ENCODE results near the gene SLC22A13. TPM values are rescaled to one million over a fixed set of nuclear protein-coding genes. Genes with fewer than 3 reads are reported as not detected.

Gene SLC22A13
- polyA plus RNA-seq, 1 donor from 2014 or later, result not detected

DNA sequence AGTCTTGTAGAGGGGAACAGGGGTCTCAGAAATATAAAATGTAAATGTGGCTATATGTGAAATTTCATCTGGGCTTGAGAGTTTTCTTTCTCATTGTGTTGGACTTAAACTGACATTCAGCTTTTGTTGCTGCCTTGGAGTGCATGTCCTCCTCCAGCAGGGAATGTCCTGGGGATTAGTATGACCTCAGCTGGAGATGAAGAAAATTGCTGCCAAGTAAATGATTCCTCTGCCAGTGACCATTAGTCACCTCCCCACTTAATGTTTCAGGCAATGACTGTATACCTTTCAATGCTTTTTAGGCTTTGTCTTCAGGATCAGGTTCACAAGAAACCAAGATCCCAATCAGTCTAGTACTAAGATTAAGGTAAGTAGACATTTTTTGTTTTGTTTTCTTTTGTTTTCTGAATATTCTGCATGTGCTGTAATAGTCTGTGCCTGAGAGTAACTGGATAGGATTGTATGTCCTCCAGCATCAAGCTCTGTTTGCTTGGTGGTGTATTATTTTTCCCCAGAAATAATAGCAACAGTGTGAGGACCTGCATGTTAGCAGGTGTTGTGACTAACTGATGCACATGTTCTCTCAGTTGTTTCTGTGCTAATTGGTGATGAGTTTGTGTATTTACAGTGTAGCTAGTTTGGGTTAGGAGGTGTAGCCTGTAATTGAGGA, 18.1 kb upstream of the SLC22A13 start:
- no peak overlapping the region for H3K9ac ChIP-seq (ENCODE audit: low read length)
- H3K4me3 ChIP-seq (ENCODE audit: low read length), result no peak overlapping the region
- no peaks in the 10 kb centered on the region for H3K9me2 ChIP-seq (ENCODE audit: insufficient read depth, low read length)
- no peak overlapping the region for H2AFZ ChIP-seq (ENCODE audit: low read depth, low read length)
- H3K27me3 ChIP-seq (ENCODE audit: insufficient read depth, low read depth, low read length), result no peaks in the 10 kb centered on the region
- no peak overlapping the region for H3K4me2 ChIP-seq (ENCODE audit: low read length)
- no peaks in the 10 kb centered on the region for H4K20me1 ChIP-seq (ENCODE audit: insufficient read depth)
- no peaks in the 10 kb centered on the region for H3F3A ChIP-seq (ENCODE audit: insufficient read depth, low read length, poor library complexity, severe bottlenecking)
- TF ChIP-seq RAD21 (conservative IDR thresholded peaks at IDR 0.05) (no peak), POLR2AphosphoS5 (IDR thresholded peaks at IDR 0.05) (peak; percentile 11)
- no peak overlapping the region for H3K27ac ChIP-seq (ENCODE audit: low read length)
- peaks cover 3% of the 10 kb centered on the region for H3K36me3 ChIP-seq (ENCODE audit: insufficient read depth, low read length)
- H3K9me3 ChIP-seq (ENCODE audit: low read length), result no peaks in the 10 kb centered on the region
- H3K79me2 ChIP-seq (replicated peaks; ENCODE audit: insufficient read depth, low read length), result no peaks in the 10 kb centered on the region

DNA sequence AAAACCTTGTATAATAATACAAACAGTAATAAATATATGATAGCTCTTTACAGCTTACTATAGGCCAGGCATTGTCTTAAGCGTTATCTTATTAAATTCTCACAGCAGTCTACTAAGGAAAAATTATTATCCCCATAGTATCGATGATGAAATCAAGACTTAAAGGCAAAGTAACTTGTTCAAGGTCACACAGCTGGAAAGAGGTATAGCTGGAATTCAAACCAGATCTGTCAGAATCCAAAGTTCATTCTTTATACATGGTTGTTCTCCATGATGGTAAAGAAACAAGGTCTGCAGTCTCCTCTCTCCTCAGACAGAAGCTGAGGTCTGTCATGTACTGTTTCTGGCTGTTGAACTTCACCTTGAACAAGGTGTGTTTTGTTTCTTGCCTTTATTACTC, 15.4 kb upstream of the SLC22A13 start:
- Histone ChIP-seq H3K4me2 (ENCODE audit: low read length) (no peak overlapping the region), H3K36me3 (ENCODE audit: insufficient read depth, low read length) (peaks cover 7% of the 10 kb centered on the region), H3F3A (ENCODE audit: insufficient read depth, low read length, poor library complexity, severe bottlenecking) (no peaks in the 10 kb centered on the region), H3K79me2 (replicated peaks; ENCODE audit: insufficient read depth, low read length) (no peaks in the 10 kb centered on the region), H4K20me1 (ENCODE audit: insufficient read depth) (no peaks in the 10 kb centered on the region), H3K9ac (ENCODE audit: low read length) (no peak overlapping the region), H3K4me3 (ENCODE audit: low read length) (no peak overlapping the region), H3K9me3 (ENCODE audit: low read length) (no peaks in the 10 kb centered on the region), H3K27ac (ENCODE audit: low read length) (no peak overlapping the region), H3K9me2 (ENCODE audit: insufficient read depth, low read length) (no peaks in the 10 kb centered on the region), H3K27me3 (ENCODE audit: insufficient read depth, low read depth, low read length) (no peaks in the 10 kb centered on the region), H2AFZ (ENCODE audit: low read depth, low read length) (no peak overlapping the region)
- TF ChIP-seq, protein P1, sequence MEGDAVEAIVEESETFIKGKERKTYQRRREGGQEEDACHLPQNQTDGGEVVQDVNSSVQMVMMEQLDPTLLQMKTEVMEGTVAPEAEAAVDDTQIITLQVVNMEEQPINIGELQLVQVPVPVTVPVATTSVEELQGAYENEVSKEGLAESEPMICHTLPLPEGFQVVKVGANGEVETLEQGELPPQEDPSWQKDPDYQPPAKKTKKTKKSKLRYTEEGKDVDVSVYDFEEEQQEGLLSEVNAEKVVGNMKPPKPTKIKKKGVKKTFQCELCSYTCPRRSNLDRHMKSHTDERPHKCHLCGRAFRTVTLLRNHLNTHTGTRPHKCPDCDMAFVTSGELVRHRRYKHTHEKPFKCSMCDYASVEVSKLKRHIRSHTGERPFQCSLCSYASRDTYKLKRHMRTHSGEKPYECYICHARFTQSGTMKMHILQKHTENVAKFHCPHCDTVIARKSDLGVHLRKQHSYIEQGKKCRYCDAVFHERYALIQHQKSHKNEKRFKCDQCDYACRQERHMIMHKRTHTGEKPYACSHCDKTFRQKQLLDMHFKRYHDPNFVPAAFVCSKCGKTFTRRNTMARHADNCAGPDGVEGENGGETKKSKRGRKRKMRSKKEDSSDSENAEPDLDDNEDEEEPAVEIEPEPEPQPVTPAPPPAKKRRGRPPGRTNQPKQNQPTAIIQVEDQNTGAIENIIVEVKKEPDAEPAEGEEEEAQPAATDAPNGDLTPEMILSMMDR (IDR thresholded peaks at IDR 0.05; ENCODE audit: poor library complexity, severe bottlenecking), result no peak
- TF ChIP-seq EZH2 (IDR thresholded peaks at IDR 0.05; ENCODE audit: borderline replicate concordance, insufficient read depth, low read length, poor library complexity, severe bottlenecking) (no peak), TAF1 (IDR thresholded peaks at IDR 0.05; ENCODE audit: low read depth) (no peak), SMC3 (conservative IDR thresholded peaks at IDR 0.05; ENCODE audit: poor library complexity) (no peak), POLR2AphosphoS5 (IDR thresholded peaks at IDR 0.05) (no peak), RAD21 (conservative IDR thresholded peaks at IDR 0.05) (no peak), EP300 (conservative IDR thresholded peaks at IDR 0.05; ENCODE audit: poor library complexity, severe bottlenecking) (no peak), MXI1 (conservative IDR thresholded peaks at IDR 0.05; ENCODE audit: poor library complexity, severe bottlenecking) (no peak)
- TF ChIP-seq, protein P2, sequence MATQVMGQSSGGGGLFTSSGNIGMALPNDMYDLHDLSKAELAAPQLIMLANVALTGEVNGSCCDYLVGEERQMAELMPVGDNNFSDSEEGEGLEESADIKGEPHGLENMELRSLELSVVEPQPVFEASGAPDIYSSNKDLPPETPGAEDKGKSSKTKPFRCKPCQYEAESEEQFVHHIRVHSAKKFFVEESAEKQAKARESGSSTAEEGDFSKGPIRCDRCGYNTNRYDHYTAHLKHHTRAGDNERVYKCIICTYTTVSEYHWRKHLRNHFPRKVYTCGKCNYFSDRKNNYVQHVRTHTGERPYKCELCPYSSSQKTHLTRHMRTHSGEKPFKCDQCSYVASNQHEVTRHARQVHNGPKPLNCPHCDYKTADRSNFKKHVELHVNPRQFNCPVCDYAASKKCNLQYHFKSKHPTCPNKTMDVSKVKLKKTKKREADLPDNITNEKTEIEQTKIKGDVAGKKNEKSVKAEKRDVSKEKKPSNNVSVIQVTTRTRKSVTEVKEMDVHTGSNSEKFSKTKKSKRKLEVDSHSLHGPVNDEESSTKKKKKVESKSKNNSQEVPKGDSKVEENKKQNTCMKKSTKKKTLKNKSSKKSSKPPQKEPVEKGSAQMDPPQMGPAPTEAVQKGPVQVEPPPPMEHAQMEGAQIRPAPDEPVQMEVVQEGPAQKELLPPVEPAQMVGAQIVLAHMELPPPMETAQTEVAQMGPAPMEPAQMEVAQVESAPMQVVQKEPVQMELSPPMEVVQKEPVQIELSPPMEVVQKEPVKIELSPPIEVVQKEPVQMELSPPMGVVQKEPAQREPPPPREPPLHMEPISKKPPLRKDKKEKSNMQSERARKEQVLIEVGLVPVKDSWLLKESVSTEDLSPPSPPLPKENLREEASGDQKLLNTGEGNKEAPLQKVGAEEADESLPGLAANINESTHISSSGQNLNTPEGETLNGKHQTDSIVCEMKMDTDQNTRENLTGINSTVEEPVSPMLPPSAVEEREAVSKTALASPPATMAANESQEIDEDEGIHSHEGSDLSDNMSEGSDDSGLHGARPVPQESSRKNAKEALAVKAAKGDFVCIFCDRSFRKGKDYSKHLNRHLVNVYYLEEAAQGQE (IDR thresholded peaks at IDR 0.05; ENCODE audit: borderline replicate concordance), result no peak

All from neural cell (in vitro differentiated cells).